ENCODE data around the gene SPEF1.
"Not testable (repeated sequence)": the region's sequence is repeated elsewhere in the genome, so short reads cannot be mapped to it uniquely, and the experiment has no call there.

Gene SPEF1

GRCh38 chr20:3808544-3808943 is 27.3 kb upstream of the SPEF1 start:
- no peak for DNase-seq (ENCODE audit: low spot score)

- no peak for DNase-seq (ENCODE audit: low spot score)
Measured at GRCh38 chr20:3804781-3805180, 23.5 kb upstream of the SPEF1 start.

GRCh38 chr20:3804254-3804751 is 23.1 kb upstream of the SPEF1 start:
- DNase-seq (ENCODE audit: low spot score): no peak

- DNase-seq (ENCODE audit: low spot score): no peak
Measured at GRCh38 chr20:3803854-3804253, 22.6 kb upstream of the SPEF1 start.

GRCh38 chr20:3803289-3803688 is 22.0 kb upstream of the SPEF1 start:
- no peak for DNase-seq (ENCODE audit: low spot score)

- no peak for DNase-seq (ENCODE audit: low spot score)
Measured at GRCh38 chr20:3802524-3803239, 21.4 kb upstream of the SPEF1 start.

GRCh38 chr20:3801846-3802245 is 20.6 kb upstream of the SPEF1 start:
- DNase-seq (ENCODE audit: low spot score): no peak

- no peak for DNase-seq (ENCODE audit: low spot score)
Measured at GRCh38 chr20:3801299-3801698, 20.1 kb upstream of the SPEF1 start.

GRCh38 chr20:3800878-3801260 is 19.6 kb upstream of the SPEF1 start:
- no peak for DNase-seq (ENCODE audit: low spot score)

GRCh38 chr20:3800256-3800877 is 19.1 kb upstream of the SPEF1 start:
- no peak for DNase-seq (ENCODE audit: low spot score)

GRCh38 chr20:3798908-3799248 is 17.6 kb upstream of the SPEF1 start:
- no peak for DNase-seq (ENCODE audit: low spot score)

- no peak for DNase-seq (ENCODE audit: low spot score)
Measured at GRCh38 chr20:3798373-3798768, 17.1 kb upstream of the SPEF1 start.

- DNase-seq (ENCODE audit: low spot score): no peak
Measured at GRCh38 chr20:3797592-3798372, 16.5 kb upstream of the SPEF1 start.

- no peak for DNase-seq (ENCODE audit: low spot score)
Measured at GRCh38 chr20:3797226-3797545, 15.9 kb upstream of the SPEF1 start.

- no peak for DNase-seq (ENCODE audit: low spot score)
Measured at GRCh38 chr20:3796477-3797225, 15.4 kb upstream of the SPEF1 start.

GRCh38 chr20:3795511-3796468 is 14.5 kb upstream of the SPEF1 start, which contains the start of gene CDC25B:
Gene CDC25B (plus strand): TSS chr20:3796310. CDS start chr20:3796532, 222 bp downstream.
- DNase-seq (ENCODE audit: low spot score): peak; percentile 81

- no peak for DNase-seq (ENCODE audit: low spot score)
Measured at GRCh38 chr20:3794701-3795420, 13.6 kb upstream of the SPEF1 start.

- DNase-seq (ENCODE audit: low spot score): not testable (repeated sequence)
Measured at GRCh38 chr20:3794168-3794567, 12.9 kb upstream of the SPEF1 start.

- DNase-seq (ENCODE audit: low spot score): not testable (repeated sequence)
Measured at GRCh38 chr20:3789201-3789600, 8.0 kb upstream of the SPEF1 start.

- DNase-seq (ENCODE audit: low spot score): no peak
Measured at GRCh38 chr20:3788685-3789155, 7.5 kb upstream of the SPEF1 start.
